B cell (primary cell): Measurements from ENCODE around the gene DMAC2.

Experiments used
- EZH2 ChIP-seq: IDR thresholded peaks from 2 replicates; pipeline ENCODE4 v1.6.1; 2012; ENCODE audit warnings: borderline replicate concordance, low read depth, mild to moderate bottlenecking, moderate library complexity, low read length; ENCODE audit not compliant: insufficient read depth, poor library complexity, severe bottlenecking
- TF ChIP-seq, protein P1 (sequence below): fragments of 200-600 bp; IDR thresholded peaks from one replicate; pipeline ENCODE4 v1.8.0; 2022; ENCODE audit warnings: antibody characterized with exemption, mild to moderate bottlenecking

DNA sequence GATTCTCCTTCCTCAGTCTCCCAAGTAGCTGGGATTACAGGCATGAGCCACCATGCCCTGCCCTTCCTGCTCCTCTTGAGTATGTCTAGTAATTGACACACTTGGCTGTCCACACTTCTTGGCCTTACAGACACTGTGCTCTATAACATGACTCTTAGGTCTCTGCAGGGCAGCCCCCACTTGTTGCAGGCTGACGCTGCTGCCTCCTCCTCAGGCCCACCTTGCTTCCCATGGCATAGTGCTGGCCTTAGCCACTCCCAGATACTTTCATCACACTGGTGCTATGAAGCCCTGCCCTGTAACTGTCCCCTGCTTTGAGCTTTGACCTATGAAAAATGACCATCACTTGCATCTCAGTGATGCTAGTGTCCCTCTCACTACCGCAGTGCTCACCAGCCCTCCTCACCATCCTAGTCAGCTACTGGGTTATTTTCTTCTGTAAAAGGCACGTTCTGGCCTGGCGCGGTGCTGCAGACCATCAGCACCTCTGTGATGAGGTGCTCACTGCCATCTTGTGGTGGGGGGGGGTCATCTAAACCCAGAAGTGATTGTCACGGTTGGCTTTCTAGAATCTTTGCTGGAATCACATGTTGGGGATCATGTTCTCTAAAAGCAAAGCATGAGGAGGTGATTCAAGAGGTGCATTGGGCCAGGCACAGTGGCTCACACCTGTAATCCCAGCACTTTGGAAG lies 13.0 kb upstream of the DMAC2 start:
- TF ChIP-seq, protein P1, sequence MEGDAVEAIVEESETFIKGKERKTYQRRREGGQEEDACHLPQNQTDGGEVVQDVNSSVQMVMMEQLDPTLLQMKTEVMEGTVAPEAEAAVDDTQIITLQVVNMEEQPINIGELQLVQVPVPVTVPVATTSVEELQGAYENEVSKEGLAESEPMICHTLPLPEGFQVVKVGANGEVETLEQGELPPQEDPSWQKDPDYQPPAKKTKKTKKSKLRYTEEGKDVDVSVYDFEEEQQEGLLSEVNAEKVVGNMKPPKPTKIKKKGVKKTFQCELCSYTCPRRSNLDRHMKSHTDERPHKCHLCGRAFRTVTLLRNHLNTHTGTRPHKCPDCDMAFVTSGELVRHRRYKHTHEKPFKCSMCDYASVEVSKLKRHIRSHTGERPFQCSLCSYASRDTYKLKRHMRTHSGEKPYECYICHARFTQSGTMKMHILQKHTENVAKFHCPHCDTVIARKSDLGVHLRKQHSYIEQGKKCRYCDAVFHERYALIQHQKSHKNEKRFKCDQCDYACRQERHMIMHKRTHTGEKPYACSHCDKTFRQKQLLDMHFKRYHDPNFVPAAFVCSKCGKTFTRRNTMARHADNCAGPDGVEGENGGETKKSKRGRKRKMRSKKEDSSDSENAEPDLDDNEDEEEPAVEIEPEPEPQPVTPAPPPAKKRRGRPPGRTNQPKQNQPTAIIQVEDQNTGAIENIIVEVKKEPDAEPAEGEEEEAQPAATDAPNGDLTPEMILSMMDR = no peak
- no peak for TF ChIP-seq EZH2
